ENCODE measurements around the gene IL17RE. TPM values are rescaled to one million over a fixed set of nuclear protein-coding genes. Genes with fewer than 3 reads are reported as not detected.

Gene IL17RE
- total and polyA plus RNA-seq, 9 of the 15 experiments (the other 6 are each of a cell fraction or from before 2014, with no cell fraction given): 0.32 to 1.9 (median 0.51) TPM; not detected in 4

DNA sequence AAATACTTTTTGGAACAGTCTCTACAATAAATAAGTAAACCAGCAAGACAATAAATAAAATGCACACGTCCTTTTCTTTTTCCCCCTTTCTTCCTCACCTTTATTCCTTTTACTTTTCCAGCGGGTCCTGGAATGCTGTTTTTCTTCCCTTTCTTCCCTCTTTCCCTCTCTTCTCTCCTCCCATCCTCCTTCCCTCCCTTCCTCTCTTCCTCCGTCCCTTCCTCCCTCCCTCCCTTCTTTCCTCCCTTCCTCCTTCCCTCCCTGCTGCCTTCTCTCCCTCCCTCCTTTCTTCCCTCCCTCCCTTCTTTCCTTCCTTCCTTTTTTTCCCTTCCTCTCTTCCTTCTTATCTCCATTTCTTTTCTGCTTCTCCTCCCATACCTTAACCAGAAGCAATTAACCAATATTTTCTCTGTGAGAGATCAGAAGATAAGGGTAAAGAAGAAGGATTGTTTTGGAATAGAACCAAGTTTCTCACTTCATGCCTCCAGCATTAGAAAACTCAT is 3.3 kb upstream of the IL17RE start (continued):
- TF ChIP-seq RUNX1 (IDR thresholded peaks at IDR 0.05; ENCODE audit: low read depth) (no peak), HNRNPH1 (optimal IDR thresholded peaks at IDR 0.05; ENCODE audit: low read depth, low read length) (no peak), ZNF707 (CRISPR knock-in tag; conservative IDR thresholded peaks at IDR 0.05) (no peak), NR2F6 (CRISPR knock-in tag; IDR thresholded peaks at IDR 0.05) (no peak), GTF2F1 (IDR thresholded peaks at IDR 0.05; ENCODE audit: low read depth, low read length) (no peak), REST (IDR thresholded peaks at IDR 0.05; ENCODE audit: borderline replicate concordance) (no peak), REST (CRISPR knock-in tag; IDR thresholded peaks at IDR 0.05; ENCODE audit: low read depth) (no peak), ZNF23 (CRISPR knock-in tag; IDR thresholded peaks at IDR 0.05) (no peak), XRCC4 (IDR thresholded peaks at IDR 0.05; ENCODE audit: extremely low read depth, insufficient read depth, insufficient read length) (no peak), TRIM28 (IDR thresholded peaks at IDR 0.05) (no peak), PML (IDR thresholded peaks at IDR 0.05; ENCODE audit: low read length) (no peak), PPARD (CRISPR knock-in tag; IDR thresholded peaks at IDR 0.05) (no peak), CTCFL (IDR thresholded peaks at IDR 0.05; ENCODE audit: borderline replicate concordance, insufficient read depth, low read depth, low read length, poor library complexity, severe bottlenecking) (no peak), ZNF584 (CRISPR knock-in tag; IDR thresholded peaks at IDR 0.05; ENCODE audit: low read depth) (no peak), KAT2B (IDR thresholded peaks at IDR 0.05; ENCODE audit: low read depth, low read length) (no peak)

Measured in K562 (cell line).